ENCODE data around the gene PMM2. TPM values are rescaled to one million over a fixed set of nuclear protein-coding genes. Genes with fewer than 3 reads are reported as not detected.

Gene PMM2
- total and polyA plus RNA-seq, 2 donors (not counting 3 experiments of a cell fraction or from before 2014, with no cell fraction given): 29.0 to 61.3 TPM

DNA sequence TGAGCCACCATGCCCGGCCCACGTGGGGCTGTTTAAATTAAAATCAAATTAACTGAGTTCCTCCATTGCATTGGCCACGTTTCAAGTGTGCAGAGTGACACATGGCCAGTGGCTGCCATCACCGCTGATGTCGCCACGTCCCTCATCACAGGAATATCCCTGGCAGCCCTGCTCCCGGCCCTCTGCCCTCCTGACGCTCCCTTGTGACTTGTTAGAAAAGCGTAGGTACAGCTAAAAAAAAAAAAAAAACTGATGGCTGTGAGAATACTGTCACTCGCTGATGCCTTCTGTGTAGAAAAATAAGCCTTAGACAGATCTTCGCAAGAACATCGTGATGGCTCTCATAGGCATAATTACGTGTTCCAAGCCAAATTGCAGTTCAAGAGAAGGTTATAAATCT is 49.5 kb downstream of the PMM2 start:
- Histone ChIP-seq H3K9ac (replicated peaks; ENCODE audit: extremely low read depth, insufficient read depth, low read length) (no peak overlapping the region), H3K9me3 (replicated peaks; ENCODE audit: control insufficient read depth, insufficient read depth, low read length) (no peaks in the 10 kb centered on the region), H3K4me1 (ENCODE audit: control insufficient read depth, extremely low read depth, insufficient read depth, low read length) (peaks cover 23% of the 10 kb centered on the region), H3K4me2 (ENCODE audit: insufficient read depth, low read length) (no peak overlapping the region), H3K4me3 (replicated peaks in 1 of 3; ENCODE audit: insufficient read depth in 1 of 3, low read depth in 1 of 3, low read length in 3 of 3) (no peak overlapping the region), H2AFZ (ENCODE audit: low read depth, low read length) (no peak overlapping the region), H3K9me1 (replicated peaks; ENCODE audit: control insufficient read depth, extremely low read depth, insufficient read depth, low read length) (no peaks in the 10 kb centered on the region), H3K79me2 (ENCODE audit: control insufficient read depth, insufficient read depth, low read length) (peaks cover 9% of the 10 kb centered on the region), H3K27ac (ENCODE audit: insufficient read depth, low read depth, low read length) (no peak overlapping the region), H3K36me3 (ENCODE audit: control insufficient read depth in 2 of 2, extremely low read depth in 1 of 2, insufficient read depth in 2 of 2, low read length in 2 of 2) (peaks cover 2 to 19% of the 10 kb centered on the region in 2 experiments), H4K20me1 (replicated peaks; ENCODE audit: control insufficient read depth, extremely low read depth, insufficient read depth, low read length) (no peaks in the 10 kb centered on the region), H3K27me3 (ENCODE audit: control insufficient read depth in 2 of 2, insufficient read depth in 2 of 2, low read length in 2 of 2) (no peaks in the 10 kb centered on the region)
- POLR2A ChIA-PET: no interaction called here
- BruUV-seq (replicated peaks): no TSS peak
- intact Hi-C loops (cut with micrococcal nuclease) (no loop called here), dilution Hi-C loops (cut with MboI; ENCODE audit: extremely low pct_ligation_motif_present, low sequenced_read_pairs) (no loop called here)
- TF ChIP-seq POLR2AphosphoS5 (IDR thresholded peaks at IDR 0.05; ENCODE audit: insufficient read depth, low read depth, low read length) (no peak), MYC (IDR thresholded peaks at IDR 0.05; ENCODE audit: low read depth, low read length) (no peak), FOS (IDR thresholded peaks at IDR 0.05; ENCODE audit: borderline replicate concordance, insufficient read depth, low read length) (no peak), JUN (IDR thresholded peaks at IDR 0.05; ENCODE audit: borderline replicate concordance, insufficient read depth, insufficient read length, low read depth) (no peak), EZH2 (IDR thresholded peaks at IDR 0.05; ENCODE audit: borderline replicate concordance, low read depth, low read length, severe bottlenecking) (no peak), GATA2 (IDR thresholded peaks at IDR 0.05; ENCODE audit: insufficient read depth, insufficient read length, low read depth, low read length) (no peak), POLR2A (IDR thresholded peaks at IDR 0.05; ENCODE audit: low read depth, low read length) (no peak)
- TF ChIP-seq, protein P1, sequence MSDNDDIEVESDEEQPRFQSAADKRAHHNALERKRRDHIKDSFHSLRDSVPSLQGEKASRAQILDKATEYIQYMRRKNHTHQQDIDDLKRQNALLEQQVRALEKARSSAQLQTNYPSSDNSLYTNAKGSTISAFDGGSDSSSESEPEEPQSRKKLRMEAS (IDR thresholded peaks at IDR 0.05; ENCODE audit: insufficient read depth, insufficient read length): no peak
- TF ChIP-seq, protein P2, sequence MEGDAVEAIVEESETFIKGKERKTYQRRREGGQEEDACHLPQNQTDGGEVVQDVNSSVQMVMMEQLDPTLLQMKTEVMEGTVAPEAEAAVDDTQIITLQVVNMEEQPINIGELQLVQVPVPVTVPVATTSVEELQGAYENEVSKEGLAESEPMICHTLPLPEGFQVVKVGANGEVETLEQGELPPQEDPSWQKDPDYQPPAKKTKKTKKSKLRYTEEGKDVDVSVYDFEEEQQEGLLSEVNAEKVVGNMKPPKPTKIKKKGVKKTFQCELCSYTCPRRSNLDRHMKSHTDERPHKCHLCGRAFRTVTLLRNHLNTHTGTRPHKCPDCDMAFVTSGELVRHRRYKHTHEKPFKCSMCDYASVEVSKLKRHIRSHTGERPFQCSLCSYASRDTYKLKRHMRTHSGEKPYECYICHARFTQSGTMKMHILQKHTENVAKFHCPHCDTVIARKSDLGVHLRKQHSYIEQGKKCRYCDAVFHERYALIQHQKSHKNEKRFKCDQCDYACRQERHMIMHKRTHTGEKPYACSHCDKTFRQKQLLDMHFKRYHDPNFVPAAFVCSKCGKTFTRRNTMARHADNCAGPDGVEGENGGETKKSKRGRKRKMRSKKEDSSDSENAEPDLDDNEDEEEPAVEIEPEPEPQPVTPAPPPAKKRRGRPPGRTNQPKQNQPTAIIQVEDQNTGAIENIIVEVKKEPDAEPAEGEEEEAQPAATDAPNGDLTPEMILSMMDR (IDR thresholded peaks at IDR 0.05; ENCODE audit: extremely low read depth in 1 of 2, insufficient read depth in 1 of 2, low read depth in 1 of 2, low read length in 2 of 2): no peak
- CTCF ChIA-PET: interaction anchor here (1.6 kb wide), 1 partner anchor 33 kb away, joined by 4 read pairs; no protein-coding TSS in a partner anchor
- DNase-seq (ENCODE audit: low read depth, low spot score) (no peak), FAIRE-seq (no peak)
